Liver (tissue), 9 donors: ENCODE results near the gene LHFPL3. TPM values are rescaled to one million over a fixed set of nuclear protein-coding genes. Genes with fewer than 3 reads are reported as not detected.

Experiments
- DNase-seq: peaks from one replicate; pipeline ENCODE4 v3.0.0-alpha.2; 2017; ENCODE audit warnings: low spot score
- H3K27ac ChIP-seq, 2 donors: one replicate each; pipeline ENCODE4 v1.7.0; 2013; ENCODE audit warnings: inconsistent platforms in 2 of 2, low read length in 2 of 2, control low read depth in 1 of 2, low read depth in 1 of 2, mild to moderate bottlenecking in 1 of 2
- H3K27me3 ChIP-seq, 4 donors: one replicate each; pipeline versions ENCODE4 v1.6.1 to v1.7.0; 2013; ENCODE audit warnings: low read length in 3 of 4, inconsistent platforms in 1 of 4, mild to moderate bottlenecking in 1 of 4, moderate library complexity in 1 of 4; ENCODE audit not compliant: control insufficient read depth in 4 of 4, insufficient read depth in 4 of 4
- H3K36me3 ChIP-seq, 4 donors: one replicate each; pipeline versions ENCODE4 v1.6.1 to v1.7.0; 2013; ENCODE audit warnings: low read length in 3 of 4, mild to moderate bottlenecking in 3 of 4, low read depth in 1 of 4, moderate library complexity in 1 of 4; ENCODE audit not compliant: control insufficient read depth in 4 of 4, insufficient read depth in 3 of 4
- H3K4me1 ChIP-seq, 4 donors: one replicate each; pipeline versions ENCODE4 v1.6.1 to v1.7.0; 2013; ENCODE audit warnings: low read length in 3 of 4, mild to moderate bottlenecking in 3 of 4, moderate library complexity in 1 of 4; ENCODE audit not compliant: control insufficient read depth in 4 of 4, insufficient read depth in 4 of 4
- H3K4me3 ChIP-seq, 3 donors: one replicate each; pipeline versions ENCODE4 v1.6.1 to v1.7.0; 2013; ENCODE audit warnings: low read length in 3 of 3, control low read depth in 1 of 3, low read depth in 1 of 3, mild to moderate bottlenecking in 1 of 3
- H3K9ac ChIP-seq, 2 donors: one replicate each; pipeline ENCODE4 v1.7.0; 2013; ENCODE audit warnings: low read length in 2 of 2, mild to moderate bottlenecking in 2 of 2, moderate library complexity in 2 of 2, control low read depth in 1 of 2, low read depth in 1 of 2
- H3K9me3 ChIP-seq, 4 donors: one replicate each; pipeline versions ENCODE4 v1.6.1 to v1.7.0; 2013; ENCODE audit warnings: low read length in 3 of 4; ENCODE audit not compliant: control insufficient read depth in 4 of 4
- CTCF ChIP-seq: fragments of 150-350 bp; IDR thresholded peaks from 2 replicates; pipeline ENCODE4 v1.5.1; 2017; ENCODE audit warnings: improper control_type of control experiment, low read depth, low read length; ENCODE audit not compliant: missing input control
- EGR1 ChIP-seq, 2 donors: IDR thresholded peaks; 2 replicates each; pipeline ENCODE4 v1.6.1; 2016 to 2018; ENCODE audit warnings: antibody characterized with exemption in 2 of 2, low read depth in 2 of 2
- FOXA1 ChIP-seq: IDR thresholded peaks from 2 replicates; pipeline ENCODE4 v1.6.1; 2016; ENCODE audit warnings: antibody characterized with exemption
- FOXA2 ChIP-seq: IDR thresholded peaks from 2 replicates; pipeline ENCODE4 v1.6.1; 2016; ENCODE audit warnings: antibody characterized with exemption
- GABPA ChIP-seq, 2 donors: IDR thresholded peaks in 1 of 2; conservative IDR thresholded peaks in 1 of 2; 2 replicates each; pipeline ENCODE4 v1.6.1; 2016; ENCODE audit warnings: antibody characterized with exemption in 2 of 2, mild to moderate bottlenecking in 1 of 2, moderate library complexity in 1 of 2
- HNF4G ChIP-seq: IDR thresholded peaks from 2 replicates; pipeline ENCODE4 v1.6.1; 2016; ENCODE audit warnings: antibody characterized with exemption
- JUND ChIP-seq, 2 donors: IDR thresholded peaks; 2 replicates each; pipeline ENCODE4 v1.6.1; 2016; ENCODE audit warnings: antibody characterized with exemption in 2 of 2
- NR2F2 ChIP-seq: IDR thresholded peaks from 2 replicates; pipeline ENCODE4 v1.6.1; 2016; ENCODE audit warnings: antibody characterized with exemption
- RAD21 ChIP-seq, 2 donors: IDR thresholded peaks; 2 replicates each; pipeline ENCODE4 v1.6.1; 2016; ENCODE audit warnings: antibody characterized with exemption in 2 of 2, mild to moderate bottlenecking in 2 of 2
- REST ChIP-seq: IDR thresholded peaks from 2 replicates; pipeline ENCODE4 v1.6.1; 2016; ENCODE audit warnings: antibody characterized with exemption, mild to moderate bottlenecking
- RXRA ChIP-seq, 2 donors: IDR thresholded peaks; 2 replicates each; pipeline ENCODE4 v1.6.1; 2017 to 2018; ENCODE audit warnings: antibody characterized with exemption in 2 of 2, mild to moderate bottlenecking in 1 of 2
- TAF1 ChIP-seq: conservative IDR thresholded peaks from 2 replicates; pipeline ENCODE4 v1.6.1; 2016; ENCODE audit warnings: antibody characterized with exemption, mild to moderate bottlenecking
- YY1 ChIP-seq: IDR thresholded peaks from 2 replicates; pipeline ENCODE4 v1.6.1; 2016; ENCODE audit warnings: antibody characterized with exemption, mild to moderate bottlenecking
- ZBTB33 ChIP-seq: IDR thresholded peaks from 2 replicates; pipeline ENCODE4 v1.6.1; 2016; ENCODE audit warnings: antibody characterized with exemption
- WGBS: extraction: QIAGEN DNeasy Blood & Tissue Kit; methylation state at CpG from one replicate; pipeline ENCODE4 v1.1.7; 2013; 5-methylcytosine and 5-hydroxymethylcytosine counted together
- polyA plus RNA-seq, 2 donors: library from polyadenylated mRNA; stranded (reverse) in 1 of 2; unstranded in 1 of 2; fragments of 200-250 nt in 1 of 2; fragments of >200 nt in 1 of 2; fragmentation: Nextera tagmentation in 1 of 2; extraction: Ambion mirVana in 1 of 2; gene quantifications; one replicate each; pipeline versions ENCODE4 v1.2.1 to v1.2.3, GENCODE V29; 2013 to 2015
- total RNA-seq, 2 donors: library from RNA; depleted of rRNA; stranded (reverse); fragments of >200 nt; gene quantifications; one replicate each; pipeline ENCODE4 v1.2.3, GENCODE V29; 2014
- donor health status: healthy.
- donor health status: healthy.
- donor health status: healthy.
- donor health status: healthy.
- donor health status: healthy.

Gene LHFPL3
- total and polyA plus RNA-seq, 4 donors, result not detected

GRCh38 chr7:104777301-104777800 lies 448.9 kb downstream of the LHFPL3 start:
- peaks cover 0 to 1% (median 0%) of the 10 kb centered on the region in 4 donors for H3K9me3 ChIP-seq
- no peak for DNase-seq
- no peak overlapping the region for H3K9ac ChIP-seq
- no peak overlapping the region for H3K4me3 ChIP-seq
- TF ChIP-seq YY1 (no peak), RXRA (IDR thresholded peaks at IDR 0.05) (no peak), ZBTB33 (no peak), FOXA1 (no peak), TAF1 (no peak), HNF4G (no peak), CTCF (no peak), JUND (IDR thresholded peaks at IDR 0.05) (no peak), NR2F2 (no peak), EGR1 (IDR thresholded peaks at IDR 0.05; ENCODE audit: low read depth in 2 of 2) (no peak), FOXA2 (no peak), RAD21 (IDR thresholded peaks at IDR 0.05) (no peak), GABPA (IDR thresholded peaks at IDR 0.05 in 1 of 2, conservative IDR thresholded peaks at IDR 0.05 in 1 of 2) (no peak)
- WGBS, result 58% methylated on average over 3 of the region's 3 CpGs
- peaks cover 0 to 8% (median 0%) of the 10 kb centered on the region in 4 donors for H3K27me3 ChIP-seq
- H3K27ac ChIP-seq, result no peak overlapping the region
- no peaks in the 10 kb centered on the region for H3K4me1 ChIP-seq
- no peaks in the 10 kb centered on the region for H3K36me3 ChIP-seq

GRCh38 chr7:104779888-104780287 lies 451.5 kb downstream of the LHFPL3 start:
- Histone ChIP-seq H3K27me3 (peaks cover 0 to 8% (median 0%) of the 10 kb centered on the region in 4 donors), H3K36me3 (no peaks in the 10 kb centered on the region), H3K9me3 (peaks cover 0 to 2% (median 0%) of the 10 kb centered on the region in 4 donors), H3K27ac (no peak overlapping the region), H3K9ac (no peak overlapping the region), H3K4me1 (no peaks in the 10 kb centered on the region), H3K4me3 (no peak overlapping the region)
- TF ChIP-seq YY1 (no peak), REST (no peak), ZBTB33 (no peak), FOXA1 (no peak), FOXA2 (no peak), CTCF (no peak), NR2F2 (no peak)
- no peak for DNase-seq
- WGBS, result 76% methylated on average over 2 of the region's 2 CpGs
